ENCODE results near the gene SERPINE3. TPM values are rescaled to one million over a fixed set of nuclear protein-coding genes. Genes with fewer than 3 reads are reported as not detected.

SERPINE3 gene
- total RNA-seq, 1 experiment from 2014 or later = not detected

DNA sequence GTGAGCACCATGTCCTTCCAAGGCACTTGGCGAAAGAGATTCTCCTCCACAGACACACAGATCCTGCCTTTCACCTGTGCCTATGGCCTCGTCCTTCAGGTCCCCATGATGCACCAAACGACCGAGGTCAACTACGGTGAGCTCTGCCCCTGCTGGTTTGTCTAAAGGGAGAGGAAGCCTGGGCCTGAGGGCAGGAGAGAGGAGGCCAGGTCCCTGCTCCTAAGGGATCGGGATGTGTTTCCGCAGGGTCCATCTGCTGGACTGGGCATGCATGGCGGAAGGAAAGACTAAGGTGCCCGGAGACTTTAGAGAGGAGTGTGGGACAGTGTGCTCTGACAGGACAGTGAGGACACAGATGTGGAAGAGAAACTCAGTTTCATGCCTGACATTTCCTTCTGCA lies 7.6 kb downstream of the SERPINE3 start:
- in situ Hi-C loops (cut with HindIII; ENCODE audit: low pct_unique_long_range_greater_than_20kb, low sequenced_read_pairs) = no loop called here
- no peak for DNase-seq (ENCODE audit: low read depth, low spot score)

GRCh38 chr13:51348069-51348967 lies 8.8 kb downstream of the SERPINE3 start:
- in situ Hi-C loops (cut with HindIII; ENCODE audit: low pct_unique_long_range_greater_than_20kb, low sequenced_read_pairs) = no loop called here
- no peak for DNase-seq (ENCODE audit: low read depth, low spot score)

DNA sequence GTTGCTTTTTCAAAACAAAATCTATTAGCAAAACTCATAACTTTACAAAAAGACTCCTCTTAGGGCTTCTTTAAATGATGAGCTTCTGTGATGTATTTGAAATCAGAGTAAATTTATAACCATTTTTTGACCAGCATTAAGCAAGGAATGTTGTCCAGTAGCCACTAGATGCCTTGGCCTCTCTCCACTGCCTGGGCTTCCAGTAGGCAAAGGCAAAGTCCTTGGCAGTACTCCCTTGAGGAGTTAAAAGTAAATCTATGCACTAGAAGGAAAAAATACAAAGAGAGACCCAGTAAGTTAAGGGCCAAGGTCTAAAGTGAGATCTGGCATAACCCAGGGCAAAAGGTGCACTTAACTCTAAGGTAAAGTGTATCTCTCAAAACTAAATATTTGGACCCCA lies 9.5 kb downstream of the SERPINE3 start:
- no peak for DNase-seq (ENCODE audit: low read depth, low spot score)
- in situ Hi-C loops (cut with HindIII; ENCODE audit: low pct_unique_long_range_greater_than_20kb, low sequenced_read_pairs) = no loop called here

DNA sequence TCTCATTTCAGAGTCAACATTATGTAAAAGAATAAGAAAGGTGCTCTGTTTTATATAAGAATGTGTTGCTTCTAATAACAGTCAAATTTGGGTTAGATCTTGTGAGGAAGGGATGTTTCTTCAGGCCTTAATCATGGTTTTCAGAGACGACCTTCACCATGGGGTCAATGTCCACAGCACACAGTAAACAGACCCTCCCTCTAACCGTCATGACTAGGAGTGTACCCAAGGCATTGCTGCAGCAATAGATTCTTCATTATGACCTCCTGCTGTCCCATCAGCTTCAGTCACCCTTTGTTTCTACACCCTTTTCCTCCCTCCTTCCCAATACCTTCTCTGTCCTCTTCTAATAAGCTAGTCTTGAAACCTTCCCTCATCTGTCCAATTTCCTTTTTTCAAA lies 15.7 kb downstream of the SERPINE3 start:
- in situ Hi-C loops (cut with HindIII; ENCODE audit: low pct_unique_long_range_greater_than_20kb, low sequenced_read_pairs) = no loop called here
- DNase-seq (ENCODE audit: low read depth, low spot score) = no peak

DNA sequence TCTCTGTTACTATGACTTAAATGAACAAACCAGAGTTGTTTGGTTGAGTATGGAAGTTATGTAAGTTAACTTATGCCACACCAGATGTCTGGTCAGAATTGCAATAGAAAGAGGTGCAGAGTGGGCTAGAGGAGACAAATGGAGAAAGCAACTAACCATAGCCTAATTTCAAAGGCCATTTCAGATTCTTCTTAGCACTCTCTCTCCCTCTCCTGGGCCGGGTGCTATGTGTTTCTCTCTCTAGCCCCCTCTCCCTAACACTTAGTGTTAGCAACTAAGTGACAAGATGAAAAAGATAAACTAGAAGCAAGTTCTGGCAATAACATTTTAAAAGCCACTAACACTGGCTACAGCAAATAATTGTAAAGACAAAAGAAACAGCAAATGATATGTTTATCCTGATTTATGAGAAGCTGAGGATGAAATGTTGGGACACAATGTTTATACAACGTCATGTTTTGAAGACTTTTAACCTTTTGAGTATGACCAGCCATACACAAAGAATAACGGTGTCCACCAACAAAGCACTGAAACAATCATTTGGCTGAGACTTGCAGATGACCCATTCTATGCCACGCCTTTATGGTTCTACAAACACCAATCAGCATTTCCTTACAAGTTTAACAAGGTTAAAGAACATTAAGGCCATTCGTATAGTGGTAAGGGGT lies 18.6 kb downstream of the SERPINE3 start:
- DNase-seq (ENCODE audit: low read depth, low spot score) = no peak
- in situ Hi-C loops (cut with HindIII; ENCODE audit: low pct_unique_long_range_greater_than_20kb, low sequenced_read_pairs) = no loop called here

DNA sequence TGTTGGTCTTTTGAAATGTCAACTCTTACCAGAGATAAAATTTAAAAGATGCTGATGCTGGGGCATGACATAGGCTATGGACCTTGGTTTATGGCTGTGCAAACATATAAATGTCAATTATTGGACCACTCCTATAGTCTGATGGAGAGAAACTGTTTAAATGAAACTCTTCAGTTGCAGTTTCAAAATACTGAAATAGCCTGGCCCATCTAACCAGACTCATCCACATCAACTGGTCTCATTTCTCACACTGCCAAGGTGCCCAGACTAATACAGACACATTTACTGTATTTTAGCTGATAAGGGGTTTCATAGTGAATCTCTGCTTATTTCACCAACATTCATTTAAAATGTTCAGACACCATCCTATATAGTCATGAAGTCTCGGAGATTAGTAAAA lies 19.9 kb downstream of the SERPINE3 start:
- no peak for DNase-seq (ENCODE audit: low read depth, low spot score)
- in situ Hi-C loops (cut with HindIII; ENCODE audit: low pct_unique_long_range_greater_than_20kb, low sequenced_read_pairs) = no loop called here

- no peak for DNase-seq (ENCODE audit: low read depth, low spot score)
- in situ Hi-C loops (cut with HindIII; ENCODE audit: low pct_unique_long_range_greater_than_20kb, low sequenced_read_pairs) = no loop called here
These were observed 21.0 kb downstream of the SERPINE3 start for GRCh38 chr13:51360489-51360888.

- in situ Hi-C loops (cut with HindIII; ENCODE audit: low pct_unique_long_range_greater_than_20kb, low sequenced_read_pairs) = no loop called here
- no peak for DNase-seq (ENCODE audit: low read depth, low spot score)
These were observed 21.6 kb downstream of the SERPINE3 start for GRCh38 chr13:51361106-51361505.

- in situ Hi-C loops (cut with HindIII; ENCODE audit: low pct_unique_long_range_greater_than_20kb, low sequenced_read_pairs) = no loop called here
- DNase-seq (ENCODE audit: low read depth, low spot score) = no peak
These were observed 24.1 kb downstream of the SERPINE3 start for GRCh38 chr13:51363625-51364024.

GRCh38 chr13:51364404-51365008 lies 25.0 kb downstream of the SERPINE3 start:
- DNase-seq (ENCODE audit: low read depth, low spot score) = no peak
- in situ Hi-C loops (cut with HindIII; ENCODE audit: low pct_unique_long_range_greater_than_20kb, low sequenced_read_pairs) = no loop called here

- in situ Hi-C loops (cut with HindIII; ENCODE audit: low pct_unique_long_range_greater_than_20kb, low sequenced_read_pairs) = no loop called here
- no peak for DNase-seq (ENCODE audit: low read depth, low spot score)
These were observed 30.6 kb downstream of the SERPINE3 start for GRCh38 chr13:51370116-51370515.

GRCh38 chr13:51370811-51371210 lies 31.3 kb downstream of the SERPINE3 start:
- in situ Hi-C loops (cut with HindIII; ENCODE audit: low pct_unique_long_range_greater_than_20kb, low sequenced_read_pairs) = no loop called here
- DNase-seq (ENCODE audit: low read depth, low spot score) = no peak

DNA sequence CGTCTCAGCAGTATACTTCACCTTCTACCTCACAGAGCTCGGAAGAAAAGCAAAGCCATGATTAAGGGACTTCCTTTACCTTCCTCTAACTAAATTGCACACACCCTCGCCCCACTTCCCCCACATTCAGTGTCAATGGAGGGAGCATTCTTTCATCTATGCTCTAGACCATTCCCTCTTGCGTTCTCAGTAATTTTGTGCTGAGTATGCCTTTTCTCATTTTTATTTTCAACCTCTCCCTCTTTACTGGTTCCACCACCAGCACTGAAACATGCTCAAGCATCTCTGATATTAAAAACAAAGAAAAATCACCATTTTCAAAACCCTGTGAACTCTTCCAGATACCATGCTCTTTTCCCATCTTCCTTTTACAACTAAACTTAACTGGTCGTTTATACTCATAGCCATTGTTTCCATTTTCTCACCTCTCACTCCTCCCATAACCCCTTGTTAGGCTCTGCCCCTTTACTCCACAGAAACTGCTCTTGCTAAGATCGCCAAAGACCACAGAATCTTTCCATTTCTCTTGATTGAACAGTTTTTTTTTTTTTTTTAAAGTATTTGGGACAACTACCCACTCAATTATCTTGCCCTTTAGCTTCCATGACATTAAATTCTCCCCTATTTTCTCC lies 32.4 kb downstream of the SERPINE3 start:
- in situ Hi-C loops (cut with HindIII; ENCODE audit: low pct_unique_long_range_greater_than_20kb, low sequenced_read_pairs) = no loop called here
- no peak for DNase-seq (ENCODE audit: low read depth, low spot score)

DNA sequence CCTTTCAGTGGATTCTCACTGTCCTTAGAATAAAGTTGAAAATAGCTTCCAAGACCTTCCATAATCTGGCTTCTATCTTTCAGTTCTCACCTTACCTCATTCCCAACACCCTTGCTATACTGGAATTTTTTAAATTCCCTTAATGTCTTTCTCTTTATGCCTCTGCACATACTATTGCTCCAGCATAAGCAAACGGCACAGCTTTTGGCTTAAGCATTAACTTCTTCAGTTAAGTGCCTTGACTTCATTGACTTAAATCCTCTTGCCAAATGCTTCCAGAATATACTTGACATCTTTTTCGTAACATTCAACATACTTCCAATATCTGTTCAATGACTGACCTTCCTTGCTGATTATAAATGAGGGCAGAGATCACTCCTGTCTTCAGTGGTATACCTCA lies 34.0 kb downstream of the SERPINE3 start:
- no peak for DNase-seq (ENCODE audit: low read depth, low spot score)
- in situ Hi-C loops (cut with HindIII; ENCODE audit: low pct_unique_long_range_greater_than_20kb, low sequenced_read_pairs) = no loop called here

- in situ Hi-C loops (cut with HindIII; ENCODE audit: low pct_unique_long_range_greater_than_20kb, low sequenced_read_pairs) = no loop called here
- DNase-seq (ENCODE audit: low read depth, low spot score) = no peak
These were observed 40.8 kb downstream of the SERPINE3 start for GRCh38 chr13:51380269-51380668.

DNA sequence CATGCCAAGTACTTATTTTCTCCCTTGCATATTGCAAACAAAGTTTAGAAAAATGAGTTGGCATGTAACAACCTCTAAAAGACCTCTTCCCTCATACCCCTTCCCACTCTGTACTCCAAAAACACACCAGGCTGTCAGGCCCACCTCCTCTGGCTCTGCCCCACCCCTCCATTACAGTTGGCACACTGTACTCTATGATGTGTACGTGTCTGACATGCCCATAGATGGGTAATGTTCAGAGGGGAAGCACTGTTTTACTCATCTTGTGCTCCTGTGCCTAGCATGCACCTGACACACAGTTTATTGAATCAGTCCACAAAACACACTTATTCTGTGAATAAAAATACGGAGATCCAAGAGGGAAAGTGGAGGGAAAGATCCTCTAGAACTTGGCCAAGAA lies 45.6 kb downstream of the SERPINE3 start:
- no peak for DNase-seq (ENCODE audit: low read depth, low spot score)
- in situ Hi-C loops (cut with HindIII; ENCODE audit: low pct_unique_long_range_greater_than_20kb, low sequenced_read_pairs) = no loop called here

GRCh38 chr13:51394724-51395123 lies 55.2 kb downstream of the SERPINE3 start:
- in situ Hi-C loops (cut with HindIII; ENCODE audit: low pct_unique_long_range_greater_than_20kb, low sequenced_read_pairs) = no loop called here
- DNase-seq (ENCODE audit: low read depth, low spot score) = no peak

GRCh38 chr13:51396352-51396751 lies 56.9 kb downstream of the SERPINE3 start:
- in situ Hi-C loops (cut with HindIII; ENCODE audit: low pct_unique_long_range_greater_than_20kb, low sequenced_read_pairs) = no loop called here
- peak; percentile 14 for DNase-seq (ENCODE audit: low read depth, low spot score)

Data from SK-MEL-5 (cell line).